ENCODE measurements around the gene SLC35E4.
A peak's percentile ranks its signal among the peaks of the same experiment; 100 is the strongest.
"Not testable (repeated sequence)": the region's sequence is repeated elsewhere in the genome, so short reads cannot be mapped to it uniquely, and the experiment has no call there.

The SLC35E4 gene

DNA sequence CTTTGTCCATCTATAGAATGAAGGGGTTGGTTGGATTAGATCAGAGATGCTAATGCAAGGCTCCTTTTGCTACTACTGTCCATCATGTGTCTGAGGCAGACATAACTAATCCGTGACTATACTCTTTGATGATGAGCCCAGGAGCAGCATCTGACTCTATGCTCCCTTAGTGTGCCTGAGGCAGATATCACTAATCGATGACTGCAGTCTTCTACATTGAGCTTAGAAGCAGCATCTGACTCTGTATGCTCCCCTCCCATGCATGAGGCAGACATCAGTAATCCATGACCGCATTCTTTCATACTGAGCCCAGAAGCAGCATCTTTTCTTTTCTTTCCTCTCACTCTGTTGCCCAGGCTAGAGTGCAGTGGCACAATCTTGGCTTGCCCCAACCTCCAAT lies 24.4 kb upstream of the SLC35E4 start:
- peak; percentile 39 for DNase-seq (ENCODE audit: low spot score)

DNA sequence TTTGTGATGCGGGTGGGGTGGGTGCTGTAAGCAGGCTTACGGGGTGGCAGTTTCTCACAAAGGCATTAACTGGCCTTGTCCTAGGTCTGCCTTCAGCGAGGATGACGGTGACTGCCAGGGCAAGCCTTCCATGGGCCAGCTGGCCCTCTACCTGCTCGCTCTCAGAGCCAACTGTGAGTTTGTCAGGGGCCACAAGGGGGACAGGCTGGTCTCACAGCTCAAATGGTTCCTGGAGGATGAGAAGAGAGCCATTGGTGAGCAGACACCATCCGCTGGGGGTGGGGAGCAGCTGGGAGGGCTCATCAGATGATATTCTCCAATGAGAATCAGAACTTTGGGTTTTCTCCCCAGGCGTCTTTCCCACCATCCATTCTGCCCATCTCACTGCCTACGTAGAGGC lies 22.8 kb upstream of the SLC35E4 start:
- DNase-seq (ENCODE audit: low spot score) = no peak

DNA sequence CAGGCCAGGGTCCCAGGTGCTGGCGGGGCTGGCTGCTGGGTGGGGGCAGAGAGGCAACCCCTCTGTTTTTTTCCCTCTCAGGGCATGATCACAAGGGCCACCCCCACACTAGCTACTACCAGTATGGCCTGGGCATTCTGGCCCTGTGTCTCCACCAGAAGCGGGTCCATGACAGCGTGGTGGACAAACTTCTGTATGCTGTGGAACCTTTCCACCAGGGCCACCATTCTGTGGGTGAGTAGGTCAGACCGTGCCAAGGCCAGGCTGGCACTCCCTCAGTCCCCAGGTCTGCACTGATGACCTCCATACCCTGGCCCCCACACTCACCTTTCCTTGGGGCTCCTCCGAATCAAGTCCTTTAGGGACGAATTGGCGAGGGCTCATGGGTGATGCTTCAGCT lies 21.3 kb upstream of the SLC35E4 start:
- no peak for DNase-seq (ENCODE audit: low spot score)

DNA sequence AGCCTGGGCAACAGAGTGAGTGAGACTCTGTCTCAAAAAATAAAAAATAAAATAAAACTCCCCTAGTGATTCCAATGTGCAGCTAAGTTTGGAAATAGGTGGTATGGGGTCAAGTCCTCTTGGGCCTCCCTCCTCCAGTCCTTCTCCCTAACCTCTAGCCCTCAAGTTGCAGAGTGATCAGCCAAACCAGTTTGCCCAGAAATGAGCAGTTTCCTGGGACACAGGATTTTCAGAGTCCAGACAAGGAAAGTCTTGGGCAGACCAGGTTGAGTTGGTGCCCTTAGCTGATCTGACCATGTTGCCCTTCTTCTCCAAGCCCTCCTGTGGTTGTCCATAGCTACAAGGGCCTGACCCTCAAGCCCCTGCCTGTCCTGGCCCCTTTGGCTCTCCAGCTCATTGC lies 20.7 kb upstream of the SLC35E4 start:
- DNase-seq (ENCODE audit: low spot score) = no peak

DNA sequence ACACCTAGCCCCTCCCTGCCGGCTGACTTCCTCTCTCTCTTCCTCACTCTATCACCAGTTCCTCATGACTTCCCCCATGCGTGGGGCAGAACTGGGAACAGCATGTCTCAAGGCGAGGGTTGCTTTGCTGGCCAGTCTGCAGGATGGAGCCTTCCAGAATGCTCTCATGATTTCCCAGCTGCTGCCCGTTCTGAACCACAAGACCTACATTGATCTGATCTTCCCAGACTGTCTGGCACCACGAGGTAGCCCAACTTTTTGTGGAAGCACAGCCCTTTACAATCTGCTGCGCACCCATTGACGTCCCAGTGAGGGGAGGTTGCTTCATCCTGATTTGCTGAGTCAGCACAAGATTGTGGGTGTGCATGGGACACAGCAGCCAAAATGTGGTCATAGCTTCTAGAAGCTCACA lies 20.0 kb upstream of the SLC35E4 start:
- no peak for DNase-seq (ENCODE audit: low spot score)

DNA sequence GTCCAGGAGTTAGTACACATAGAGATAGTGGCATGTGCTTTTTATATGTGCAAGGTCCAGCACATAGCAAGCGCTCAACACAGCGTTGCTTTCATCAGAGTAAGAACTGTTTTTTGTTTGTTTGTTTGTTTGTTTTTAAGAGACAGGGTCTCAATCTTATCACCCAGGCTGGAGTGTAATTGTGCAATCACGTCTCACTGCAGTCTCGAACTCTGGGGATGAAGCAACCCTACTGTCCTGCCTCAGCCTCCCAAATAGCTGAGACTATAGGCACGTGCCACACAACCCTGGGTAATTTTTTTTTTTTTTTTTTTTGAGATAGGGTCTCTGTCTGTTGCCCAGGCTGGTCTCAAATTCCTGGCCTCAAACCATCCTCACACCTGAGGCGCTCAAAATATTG lies 17.8 kb upstream of the SLC35E4 start:
- DNase-seq (ENCODE audit: low spot score) = no peak

DNA sequence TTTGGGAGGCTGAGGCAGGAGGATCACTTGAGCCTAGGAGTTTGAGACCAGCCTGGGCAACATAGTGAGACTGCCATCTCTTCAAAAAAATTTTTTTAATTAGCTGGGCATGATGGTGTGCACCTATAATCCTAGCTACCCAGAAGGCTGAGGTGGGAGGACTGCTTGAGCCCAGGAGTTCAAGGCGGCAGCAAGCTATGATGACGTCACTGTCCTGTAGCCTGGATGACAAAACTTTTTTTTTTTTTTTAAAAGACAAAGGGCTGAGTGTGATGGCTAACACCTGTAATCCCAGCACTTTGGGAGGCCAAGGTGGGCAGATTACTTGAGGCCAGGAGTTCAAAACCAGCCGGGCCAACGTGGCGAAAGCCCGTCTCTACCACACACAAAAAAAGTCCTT lies 15.7 kb upstream of the SLC35E4 start:
- DNase-seq (ENCODE audit: low spot score) = not testable (repeated sequence)

DNA sequence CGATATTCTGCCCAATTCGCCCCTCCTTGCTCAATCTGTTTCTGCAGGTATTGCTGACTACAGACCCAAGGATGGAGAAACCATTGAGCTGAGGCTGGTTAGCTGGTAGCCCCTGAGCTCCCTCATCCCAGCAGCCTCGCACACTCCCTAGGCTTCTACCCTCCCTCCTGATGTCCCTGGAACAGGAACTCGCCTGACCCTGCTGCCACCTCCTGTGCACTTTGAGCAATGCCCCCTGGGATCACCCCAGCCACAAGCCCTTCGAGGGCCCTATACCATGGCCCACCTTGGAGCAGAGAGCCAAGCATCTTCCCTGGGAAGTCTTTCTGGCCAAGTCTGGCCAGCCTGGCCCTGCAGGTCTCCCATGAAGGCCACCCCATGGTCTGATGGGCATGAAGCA lies 9.2 kb upstream of the SLC35E4 start:
- no peak for DNase-seq (ENCODE audit: low spot score)

DNA sequence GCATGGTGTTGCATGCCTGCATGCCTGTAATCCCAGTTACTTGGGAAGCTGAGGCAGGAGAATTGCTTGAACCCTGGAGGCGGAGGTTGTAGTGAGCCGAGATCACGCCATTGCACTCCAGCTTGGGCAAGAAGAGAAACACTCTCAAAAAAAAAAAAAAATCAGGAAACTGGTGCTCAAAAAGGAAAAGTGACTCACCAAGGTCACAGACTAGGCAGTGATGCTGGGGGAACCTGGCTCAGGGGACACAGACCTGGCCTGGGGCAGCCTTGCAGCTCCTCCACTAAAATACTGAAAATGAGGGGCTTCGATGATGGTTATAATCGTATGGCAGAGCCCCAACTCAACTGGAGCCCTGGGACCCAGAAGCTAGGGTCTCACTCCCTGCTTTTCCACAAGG lies 8.1 kb upstream of the SLC35E4 start:
- DNase-seq (ENCODE audit: low spot score) = no peak

DNA sequence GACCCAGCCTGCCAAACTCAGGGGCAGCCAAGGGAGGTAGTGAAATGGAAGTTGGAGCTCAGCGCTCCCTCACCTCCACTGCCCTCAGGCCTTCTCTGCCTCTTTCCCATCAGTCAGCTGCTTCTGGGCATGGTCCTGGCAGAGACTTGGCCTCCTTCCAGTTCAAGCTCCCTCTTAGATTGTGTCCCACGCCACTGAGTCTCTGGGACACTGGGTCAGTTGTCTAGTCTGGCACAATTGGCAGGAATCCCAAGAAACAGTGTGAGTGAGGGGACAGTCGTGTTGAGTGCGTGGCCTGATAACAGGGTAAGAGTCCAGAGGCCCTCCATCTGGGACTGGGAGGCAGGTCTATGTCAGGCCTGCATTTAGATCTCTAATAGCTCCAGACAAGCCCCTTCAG lies 7.1 kb upstream of the SLC35E4 start:
- no peak for DNase-seq (ENCODE audit: low spot score)

DNA sequence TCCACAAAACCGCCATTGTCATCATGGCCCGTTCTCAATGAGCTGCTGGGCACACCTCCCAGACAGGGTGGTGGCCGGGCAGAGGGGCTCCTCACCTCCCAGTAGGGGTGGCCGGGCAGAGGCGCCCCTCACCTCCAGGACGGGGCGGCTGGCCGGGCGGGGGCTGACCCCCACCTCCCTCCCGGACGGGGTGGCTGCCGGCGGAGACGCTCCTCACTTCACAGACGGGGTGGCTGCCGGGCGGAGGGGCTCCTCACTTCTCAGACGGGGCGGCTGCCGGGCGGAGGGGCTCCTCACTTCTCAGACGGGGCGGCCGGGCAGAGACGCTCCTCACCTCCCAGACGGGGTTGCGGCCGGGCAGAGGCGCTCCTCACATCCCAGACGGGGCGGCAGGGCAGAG lies 4.1 kb upstream of the SLC35E4 start:
- DNase-seq (ENCODE audit: low spot score) = not testable (repeated sequence)

DNA sequence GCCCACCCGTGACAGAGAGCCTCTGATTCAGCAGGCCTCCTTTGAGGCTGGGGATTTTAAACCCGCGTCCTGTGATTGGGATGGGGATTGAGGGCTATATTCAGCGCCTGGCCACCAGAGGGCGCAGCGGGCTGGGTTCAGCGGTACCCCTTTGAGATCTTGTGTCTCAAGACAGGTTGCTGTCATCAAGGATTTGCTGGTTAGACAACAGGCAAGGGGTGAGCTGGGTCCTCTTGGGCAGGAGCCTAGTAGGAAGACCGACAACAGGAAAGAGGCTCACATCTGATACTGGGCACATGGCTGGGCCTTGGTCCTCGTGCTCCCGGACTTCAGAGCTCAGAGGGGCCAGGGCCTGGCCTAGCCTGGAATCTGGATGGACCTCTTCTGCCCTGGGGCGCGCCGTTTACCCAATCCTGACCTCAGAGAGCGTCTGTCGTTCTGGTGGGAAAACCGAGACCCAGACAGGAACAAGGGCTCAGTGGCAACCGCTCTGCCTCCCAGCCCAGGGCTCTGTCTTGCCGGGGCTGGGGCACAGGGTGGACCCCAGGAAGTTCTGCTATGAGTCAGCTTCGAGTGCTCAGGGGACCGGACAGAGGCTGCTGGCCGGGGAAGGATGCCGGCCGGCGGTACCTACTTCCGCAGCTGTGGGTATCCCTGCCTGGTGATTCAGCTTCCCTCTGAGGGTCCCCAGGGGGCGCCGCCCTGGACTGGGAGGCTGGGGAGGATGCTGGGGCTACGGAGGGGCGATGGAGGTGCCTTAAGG lies 929 bp upstream of the SLC35E4 start:
- peak; percentile 93 for DNase-seq (ENCODE audit: low spot score)

DNA sequence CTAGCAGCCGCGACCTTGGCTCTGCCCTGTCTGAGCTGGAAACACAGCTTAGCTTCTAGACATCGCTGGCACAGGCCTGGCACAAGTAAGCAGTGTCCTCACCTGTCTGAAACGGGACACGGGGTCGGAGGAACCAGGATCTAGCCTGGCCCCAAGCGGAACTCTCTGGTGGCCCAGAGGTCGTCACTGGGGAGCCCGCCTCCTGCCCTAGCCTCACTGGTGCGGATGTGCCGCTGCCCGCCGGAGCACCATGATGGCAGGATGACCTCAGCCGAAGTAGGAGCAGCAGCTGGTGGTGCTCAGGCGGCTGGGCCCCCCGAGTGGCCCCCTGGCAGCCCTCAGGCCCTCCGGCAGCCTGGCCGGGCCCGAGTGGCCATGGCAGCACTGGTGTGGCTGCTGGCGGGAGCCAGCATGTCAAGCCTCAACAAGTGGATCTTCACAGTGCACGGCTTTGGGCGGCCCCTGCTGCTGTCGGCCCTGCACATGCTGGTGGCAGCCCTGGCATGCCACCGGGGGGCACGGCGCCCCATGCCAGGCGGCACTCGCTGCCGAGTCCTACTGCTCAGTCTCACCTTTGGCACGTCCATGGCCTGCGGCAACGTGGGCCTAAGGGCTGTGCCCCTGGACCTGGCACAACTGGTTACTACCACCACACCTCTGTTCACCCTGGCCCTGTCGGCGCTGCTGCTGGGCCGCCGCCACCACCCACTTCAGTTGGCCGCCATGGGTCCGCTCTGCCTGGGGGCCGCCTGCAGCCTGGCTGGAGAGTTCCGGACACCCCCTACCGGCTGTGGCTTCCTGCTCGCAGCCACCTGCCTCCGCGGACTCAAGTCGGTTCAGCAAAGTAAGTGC lies 871 bp downstream of the SLC35E4 start:
- peak; percentile 60 for DNase-seq (ENCODE audit: low spot score)

DNA sequence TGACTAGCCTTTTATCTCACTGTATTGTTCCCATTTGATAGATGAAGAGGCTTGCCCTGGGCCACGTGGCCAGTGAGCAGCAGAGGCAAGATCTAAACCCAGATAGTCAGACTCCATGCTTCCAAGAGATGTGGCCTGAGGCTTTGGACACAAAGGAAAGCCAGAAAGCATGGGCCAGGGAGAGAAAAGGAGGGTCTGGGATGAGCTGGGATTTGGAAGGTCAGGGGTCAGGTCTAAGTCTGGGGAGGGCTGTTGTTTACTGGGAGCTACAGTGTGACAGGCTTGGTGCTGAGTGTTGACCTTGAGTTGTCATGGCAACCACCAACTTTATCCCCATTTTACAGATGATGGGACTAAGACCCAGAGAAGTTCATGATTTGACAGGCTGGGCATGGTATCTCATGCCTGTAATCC lies 2.1 kb downstream of the SLC35E4 start:
- DNase-seq (ENCODE audit: low spot score) = peak; percentile 57

DNA sequence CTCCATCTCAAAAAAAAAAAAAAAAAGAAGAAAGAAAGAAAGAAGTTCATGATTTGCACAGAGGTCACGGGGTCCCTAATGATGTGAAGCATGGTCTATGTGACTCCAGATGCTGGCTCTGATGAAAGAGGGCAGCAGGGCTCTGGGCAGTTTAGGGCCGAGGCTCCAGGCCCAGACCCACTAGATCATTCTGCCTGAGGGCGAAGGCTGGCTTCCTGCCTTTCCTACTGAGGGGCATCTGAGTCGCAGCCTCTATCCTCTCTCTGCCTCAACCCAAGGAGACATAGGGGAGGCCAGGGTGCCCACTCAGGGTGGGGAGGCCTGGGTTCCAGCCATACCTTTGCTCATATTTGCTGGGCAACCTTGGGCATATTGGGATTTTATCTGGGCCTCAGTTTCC lies 4.8 kb downstream of the SLC35E4 start:
- no peak for DNase-seq (ENCODE audit: low spot score)

DNA sequence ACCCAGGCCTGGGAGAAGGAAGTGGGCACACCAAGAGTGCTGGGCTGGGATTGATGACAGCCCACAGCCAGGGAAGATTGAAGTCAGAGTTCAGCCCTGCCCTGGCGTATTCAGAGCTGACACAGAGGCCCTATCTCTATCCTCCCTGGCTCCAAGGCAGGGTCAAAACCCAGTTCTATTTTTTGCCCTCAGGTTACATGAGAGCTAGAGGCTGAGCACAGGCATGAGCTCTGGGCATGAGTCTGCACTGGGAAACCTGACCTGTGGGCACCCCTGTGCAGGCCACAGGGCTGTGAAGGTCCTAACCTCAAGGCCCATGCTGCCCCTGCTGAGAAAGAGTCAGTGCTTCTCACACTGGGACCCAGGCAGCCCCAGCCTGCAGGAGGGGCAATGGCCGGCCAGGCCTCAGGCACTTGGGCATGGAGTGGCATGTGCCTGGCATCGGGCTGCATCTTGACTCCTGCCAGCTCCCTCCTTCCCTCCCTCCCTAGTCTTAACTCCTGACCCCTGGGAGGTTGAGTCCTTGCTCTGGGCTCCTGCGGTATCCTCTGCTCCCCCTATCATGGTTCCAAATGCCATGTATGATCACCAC lies 5.4 kb downstream of the SLC35E4 start:
- no peak for DNase-seq (ENCODE audit: low spot score)

DNA sequence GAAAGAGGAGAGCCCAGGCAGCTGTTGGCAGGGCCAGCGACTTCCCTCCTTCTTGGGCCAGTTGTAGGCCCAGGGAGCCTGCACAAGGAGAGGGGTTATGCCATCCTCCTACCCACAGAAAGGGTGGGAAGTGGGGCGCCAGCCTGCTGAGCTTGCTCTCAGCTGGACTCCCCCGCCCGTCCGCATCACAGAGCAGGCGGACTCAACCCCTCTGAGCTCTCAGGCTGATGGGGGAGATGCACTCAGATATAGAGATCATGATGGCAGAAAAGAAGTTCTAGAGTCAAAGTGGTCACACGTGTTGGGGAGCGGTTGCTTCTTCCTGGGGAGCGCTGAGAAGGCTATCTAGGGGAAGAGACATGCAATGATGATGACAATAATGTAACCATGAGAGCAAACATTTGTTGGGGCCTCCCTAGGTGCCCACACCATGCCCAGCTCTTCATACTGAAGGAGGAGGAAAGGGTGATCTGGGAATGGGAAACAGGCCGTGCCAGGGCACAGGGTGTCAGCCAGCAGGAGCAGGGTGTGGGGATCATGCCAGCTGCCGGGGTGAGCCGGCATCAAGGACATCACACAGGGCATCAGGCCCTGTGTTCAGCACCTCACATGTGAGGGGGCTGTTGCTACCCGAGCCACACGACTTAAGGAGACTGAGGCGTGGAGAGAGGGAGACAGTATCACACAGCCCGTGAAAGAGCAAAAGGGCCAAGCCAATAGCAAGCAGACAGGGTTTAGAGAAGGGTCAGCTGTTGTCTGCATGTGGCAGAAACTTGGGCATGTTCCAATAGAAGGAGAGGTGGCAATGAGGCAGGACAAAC lies 7.7 kb downstream of the SLC35E4 start:
- no peak for DNase-seq (ENCODE audit: low spot score)

DNA sequence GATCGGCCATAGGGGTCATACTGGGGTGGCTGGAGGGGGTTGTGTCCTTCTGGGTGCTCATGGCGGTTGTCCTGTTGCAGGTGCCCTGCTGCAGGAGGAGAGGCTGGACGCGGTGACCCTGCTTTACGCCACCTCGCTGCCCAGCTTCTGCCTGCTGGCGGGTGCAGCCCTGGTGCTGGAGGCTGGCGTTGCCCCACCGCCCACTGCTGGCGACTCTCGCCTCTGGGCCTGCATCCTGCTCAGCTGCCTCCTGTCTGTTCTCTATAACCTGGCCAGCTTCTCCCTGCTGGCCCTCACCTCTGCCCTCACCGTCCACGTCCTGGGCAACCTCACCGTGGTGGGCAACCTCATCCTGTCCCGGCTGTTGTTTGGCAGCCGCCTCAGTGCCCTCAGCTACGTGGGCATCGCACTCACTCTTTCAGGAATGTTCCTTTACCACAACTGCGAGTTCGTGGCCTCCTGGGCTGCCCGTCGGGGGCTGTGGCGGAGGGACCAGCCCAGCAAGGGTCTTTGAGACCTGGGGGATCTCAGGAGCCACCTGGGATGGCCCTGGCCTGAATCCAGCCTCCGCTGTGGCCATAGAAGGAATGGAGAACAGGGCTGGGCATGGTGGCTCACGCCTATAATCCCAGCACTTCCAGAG lies 11.1 kb downstream of the SLC35E4 start:
- DNase-seq (ENCODE audit: low spot score) = no peak

DNA sequence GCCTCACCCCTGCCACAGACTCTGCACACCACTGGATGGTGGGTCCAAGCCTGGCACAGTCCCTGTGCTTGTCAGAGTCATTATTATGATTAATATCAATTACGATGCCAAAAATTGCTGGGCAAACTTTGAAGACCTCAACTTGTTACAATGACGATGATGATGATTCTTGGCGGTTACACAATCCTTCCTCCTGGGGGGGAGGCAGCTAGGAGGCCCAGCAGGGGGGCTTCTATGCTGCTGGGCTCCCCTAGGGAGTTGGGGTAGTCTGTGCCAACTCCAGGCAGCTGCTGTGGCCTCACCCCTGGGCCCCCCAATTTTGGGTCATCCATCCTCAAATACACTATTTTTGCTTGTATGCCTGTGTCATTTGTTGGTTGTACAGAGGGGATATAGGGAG lies 12.0 kb downstream of the SLC35E4 start:
- DNase-seq (ENCODE audit: low spot score) = no peak

DNA sequence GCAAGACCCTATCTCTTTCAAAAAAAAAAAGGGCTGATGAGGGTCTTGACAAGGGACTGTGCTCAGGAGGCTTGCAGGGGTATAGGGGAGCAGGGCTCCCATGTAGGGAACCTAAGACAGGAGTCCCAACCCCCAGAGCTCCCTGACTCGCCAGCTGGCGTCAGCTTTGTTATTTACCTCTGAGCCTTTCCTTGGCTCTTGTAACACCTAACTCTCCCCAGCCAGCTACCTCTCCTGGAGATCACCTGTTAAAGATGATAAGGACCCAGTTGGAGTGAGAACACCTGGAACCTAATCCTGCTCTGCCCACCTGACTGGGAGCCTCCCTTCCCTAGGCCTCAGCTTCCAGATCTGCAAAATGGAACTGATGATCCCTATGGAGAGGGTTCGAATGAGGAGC lies 13.2 kb downstream of the SLC35E4 start:
- no peak for DNase-seq (ENCODE audit: low spot score)

DNA sequence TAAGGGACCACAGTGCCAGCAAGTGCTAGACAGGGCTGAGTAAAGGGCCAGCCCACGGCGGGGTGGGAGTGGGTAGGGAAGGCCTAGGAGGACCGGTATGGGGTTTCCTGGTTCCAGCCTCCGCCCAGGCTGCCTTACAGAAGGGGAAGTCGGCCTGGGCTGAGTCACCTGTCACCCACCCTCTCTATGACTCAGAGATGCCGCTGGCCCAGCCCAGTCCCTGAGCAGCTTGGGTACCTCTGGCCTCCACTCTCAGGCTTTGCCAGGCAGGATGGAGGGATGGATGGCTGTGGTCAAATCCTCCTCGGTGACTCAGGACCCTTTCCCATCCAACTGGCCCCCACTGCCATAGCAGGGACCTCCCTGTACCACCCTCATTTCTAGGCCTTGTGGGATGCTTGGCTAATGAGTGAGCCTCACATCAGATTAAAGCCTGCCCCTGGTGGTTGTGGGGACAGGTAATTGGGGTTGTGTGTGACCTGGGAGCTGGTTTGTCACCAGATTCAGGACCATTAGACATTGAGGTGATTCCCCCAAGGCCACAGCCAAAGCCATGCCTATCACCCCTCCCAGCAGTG lies 13.9 kb downstream of the SLC35E4 start:
- DNase-seq (ENCODE audit: low spot score) = peak; percentile 87
